Measurements from ENCODE around the gene KLHL10. TPM values are rescaled to one million over a fixed set of nuclear protein-coding genes. Genes with fewer than 3 reads are reported as not detected.

KLHL10 gene
- total and polyA plus RNA-seq, 3 experiments from 2014 or later = 0.24 TPM; not detected in 2

DNA sequence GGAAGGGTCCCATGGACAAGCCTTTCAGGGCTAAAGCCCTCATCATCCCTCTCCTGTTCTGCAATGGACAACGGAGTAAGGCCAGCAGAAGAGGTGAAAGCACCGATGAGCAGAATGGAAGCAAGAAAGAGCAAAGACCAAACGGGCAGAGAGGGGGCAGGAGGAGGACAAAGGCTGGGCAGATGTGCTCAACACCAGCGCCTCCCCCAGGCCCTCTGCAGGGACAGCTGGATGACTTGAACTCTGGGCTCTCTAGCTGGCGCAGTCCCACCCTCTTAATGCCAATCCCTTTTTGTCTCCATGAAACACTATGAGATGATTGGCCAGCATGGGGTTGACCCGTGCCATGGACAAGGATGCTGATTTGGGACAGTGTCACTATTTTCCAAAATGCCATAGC, 59.1 kb downstream of the KLHL10 start:
- no peak for DNase-seq
- H3K9me3 ChIP-seq (ENCODE audit: low read length) = no peaks in the 10 kb centered on the region
- no peaks in the 10 kb centered on the region for H3K27me3 ChIP-seq (ENCODE audit: insufficient read depth, low read length, poor library complexity, severe bottlenecking)
- no peak overlapping the region for H3K4me3 ChIP-seq (ENCODE audit: low read length)
- H3K4me1 Mint-ChIP-seq = peaks cover 0 to 3% (median 0%) of the 10 kb centered on the region in 3 donors
- peaks cover 46% of the 10 kb centered on the region for H3K36me3 ChIP-seq (ENCODE audit: insufficient read depth, low read length)
- no peaks in the 10 kb centered on the region for H3K27me3 Mint-ChIP-seq
- no peak overlapping the region for H3K4me3 Mint-ChIP-seq
- ChIA-PET CTCF (no interaction called here), POLR2A (no interaction called here)
- peak overlapping the region in 1 of 8 donors; percentile 63 for H3K27ac Mint-ChIP-seq
- no peak overlapping the region for H3K27ac ChIP-seq (ENCODE audit: low read depth, low read length)
- H3K9me3 Mint-ChIP-seq = no peaks in the 10 kb centered on the region
- H3K4me1 ChIP-seq (ENCODE audit: insufficient read depth, low read length) = no peaks in the 10 kb centered on the region
- H3K36me3 Mint-ChIP-seq = peaks cover 8 to 89% (median 21%) of the 10 kb centered on the region in 3 donors

Other genes with a start within 250 kb of the KLHL10 start
- not detected for gene KRT16, start 225.1 kb upstream of the KLHL10 start, total RNA-seq
- not detected for gene KRT16, start 225.1 kb upstream of the KLHL10 start, polyA plus RNA-seq
- gene KRT17, start 213.2 kb upstream of the KLHL10 start, total RNA-seq = under 1 TPM in 1 of 2 experiments, not detected in 1; 0.35 TPM
- not detected for gene KRT17, start 213.2 kb upstream of the KLHL10 start, polyA plus RNA-seq
- gene EIF1, start 148.9 kb upstream of the KLHL10 start, total RNA-seq = 1,000 to 10,000 TPM; 1,446 to 1,504 TPM
- gene EIF1, start 148.9 kb upstream of the KLHL10 start, polyA plus RNA-seq = 1,526 TPM
- not detected for gene GAST, start 125.5 kb upstream of the KLHL10 start, total RNA-seq
- not detected for gene GAST, start 125.5 kb upstream of the KLHL10 start, polyA plus RNA-seq
- under 1 TPM; 0.13 to 0.18 TPM for gene HAP1, start 103.2 kb upstream of the KLHL10 start, total RNA-seq
- not detected for gene HAP1, start 103.2 kb upstream of the KLHL10 start, polyA plus RNA-seq
- under 1 TPM; 0.33 to 0.35 TPM for gene JUP, start 51.1 kb upstream of the KLHL10 start, total RNA-seq
- gene JUP, start 51.1 kb upstream of the KLHL10 start, polyA plus RNA-seq = not detected
- 1 to 10 TPM; 2.6 to 3.7 TPM for gene P3H4, start 25.9 kb upstream of the KLHL10 start, total RNA-seq
- gene P3H4, start 25.9 kb upstream of the KLHL10 start, polyA plus RNA-seq = 5.4 TPM
- 1 to 10 TPM; 1.4 to 1.5 TPM for gene FKBP10, start 24.8 kb upstream of the KLHL10 start, total RNA-seq
- not detected for gene FKBP10, start 24.8 kb upstream of the KLHL10 start, polyA plus RNA-seq
- gene NT5C3B, start 1.6 kb upstream of the KLHL10 start, total RNA-seq = 10 to 100 TPM; 48.5 to 50.2 TPM
- 45.0 TPM for gene NT5C3B, start 1.6 kb upstream of the KLHL10 start, polyA plus RNA-seq
- 10 to 100 TPM; 24.7 to 26.9 TPM for gene KLHL11, start 27.6 kb downstream of the KLHL10 start, total RNA-seq
- gene KLHL11, start 27.6 kb downstream of the KLHL10 start, polyA plus RNA-seq = 6.4 TPM
- 100 to 1,000 TPM; 188 to 189 TPM for gene ACLY, start 81.1 kb downstream of the KLHL10 start, total RNA-seq
- 70.6 TPM for gene ACLY, start 81.1 kb downstream of the KLHL10 start, polyA plus RNA-seq
- gene ODAD4, start 92.8 kb downstream of the KLHL10 start, total RNA-seq = under 1 TPM; 0.53 to 0.57 TPM
- 0.10 TPM for gene ODAD4, start 92.8 kb downstream of the KLHL10 start, polyA plus RNA-seq
- 10 to 100 TPM; 70.3 to 71.6 TPM for gene CNP, start 129.0 kb downstream of the KLHL10 start, total RNA-seq
- 35.3 TPM for gene CNP, start 129.0 kb downstream of the KLHL10 start, polyA plus RNA-seq
- 100 to 1,000 TPM; 111 TPM for gene DNAJC7, start 179.6 kb downstream of the KLHL10 start, total RNA-seq
- gene DNAJC7, start 179.6 kb downstream of the KLHL10 start, polyA plus RNA-seq = 74.6 TPM
- 10 to 100 TPM; 29.4 to 31.3 TPM for gene NKIRAS2, start 182.3 kb downstream of the KLHL10 start, total RNA-seq
- 33.5 TPM for gene NKIRAS2, start 182.3 kb downstream of the KLHL10 start, polyA plus RNA-seq
- under 1 TPM; 0.15 to 0.20 TPM for gene C17orf113, start 212.8 kb downstream of the KLHL10 start, total RNA-seq
- 0.10 TPM for gene C17orf113, start 212.8 kb downstream of the KLHL10 start, polyA plus RNA-seq